H9 (cell line): ENCODE measurements around the gene MRPL21. TPM values are rescaled to one million over a fixed set of nuclear protein-coding genes. Genes with fewer than 3 reads are reported as not detected.

ENCODE experiments used
- DNase-seq: peaks from one replicate; pipeline ENCODE4 v3.0.0-alpha.2; 2017
- H2AFZ ChIP-seq: one replicate; pipeline ENCODE4 v1.6.1; 2013; ENCODE audit warnings: mild to moderate bottlenecking, low read length, control low read depth, moderate library complexity
- H2AK5ac ChIP-seq: 2 replicates; pipeline ENCODE4 v1.6.1; 2013; ENCODE audit warnings: low read length, control low read depth, mixed read lengths; ENCODE audit not compliant: insufficient read length
- H2BK120ac ChIP-seq: one replicate; pipeline ENCODE4 v1.6.1; 2013; ENCODE audit warnings: low read depth, mild to moderate bottlenecking, low read length, control low read depth, inconsistent platforms; ENCODE audit not compliant: poor library complexity, severe bottlenecking
- H2BK12ac ChIP-seq: 2 replicates; pipeline ENCODE4 v1.6.1; 2013; ENCODE audit warnings: low read length, control low read depth, mixed read lengths, low read depth; ENCODE audit not compliant: insufficient read length
- H2BK15ac ChIP-seq: 2 replicates; pipeline ENCODE4 v1.6.1; 2013; ENCODE audit warnings: low read depth, low read length, control low read depth
- H2BK20ac ChIP-seq: one replicate; pipeline ENCODE4 v1.6.1; 2013; ENCODE audit warnings: low read depth, mild to moderate bottlenecking, low read length, control low read depth, inconsistent platforms; ENCODE audit not compliant: poor library complexity, severe bottlenecking
- H2BK5ac ChIP-seq: 2 replicates; pipeline ENCODE4 v1.6.1; 2013; ENCODE audit warnings: low read length, control low read depth, mixed read lengths; ENCODE audit not compliant: insufficient read length
- H3K14ac ChIP-seq: 2 replicates; pipeline ENCODE4 v1.6.1; 2013; ENCODE audit warnings: low read length, control low read depth; ENCODE audit not compliant: insufficient read depth
- H3K18ac ChIP-seq: 2 replicates; pipeline ENCODE4 v1.6.1; 2013; ENCODE audit warnings: low read depth, mild to moderate bottlenecking, mixed read lengths, low read length, control low read depth; ENCODE audit not compliant: insufficient read length
- H3K23ac ChIP-seq: 2 replicates; pipeline ENCODE4 v1.6.1; 2013; ENCODE audit warnings: low read length, control low read depth, mixed read lengths, low read depth; ENCODE audit not compliant: insufficient read length
- H3K23me2 ChIP-seq: 2 replicates; pipeline ENCODE4 v1.6.1; 2013; ENCODE audit warnings: low read depth, mild to moderate bottlenecking, mixed read lengths, low read length, control low read depth; ENCODE audit not compliant: insufficient read length, poor library complexity, severe bottlenecking
- H3K27ac ChIP-seq: 2 replicates; pipeline ENCODE4 v1.5.1; 2013; ENCODE audit warnings: low read length, control low read depth, mixed read lengths, low read depth; ENCODE audit not compliant: insufficient read length
- H3K27me3 ChIP-seq: 2 replicates; pipeline ENCODE4 v1.6.1; 2013; ENCODE audit warnings: low read length, control low read depth, inconsistent platforms; ENCODE audit not compliant: insufficient read depth
- H3K4ac ChIP-seq: 2 replicates; pipeline ENCODE4 v1.6.1; 2013; ENCODE audit warnings: low read depth, mild to moderate bottlenecking, control low read depth, inconsistent platforms, low read length, moderate library complexity
- H3K4me1 ChIP-seq: 2 replicates; pipeline ENCODE4 v1.6.1; 2013; ENCODE audit warnings: low read length, control low read depth, inconsistent platforms; ENCODE audit not compliant: insufficient read depth
- H3K4me2 ChIP-seq: 2 replicates; pipeline ENCODE4 v1.6.1; 2013; ENCODE audit warnings: low read length, control low read depth, mixed read lengths; ENCODE audit not compliant: insufficient read length, insufficient read depth
- H3K56ac ChIP-seq: 2 replicates; pipeline ENCODE4 v1.6.1; 2013; ENCODE audit warnings: low read depth, mild to moderate bottlenecking, mixed read lengths, low read length, control low read depth; ENCODE audit not compliant: insufficient read length
- H3K79me1 ChIP-seq: 2 replicates; pipeline ENCODE4 v1.6.1; 2013; ENCODE audit warnings: low read depth, mild to moderate bottlenecking, moderate library complexity, low read length, control low read depth, inconsistent platforms; ENCODE audit not compliant: insufficient read depth, poor library complexity, severe bottlenecking
- H3K79me2 ChIP-seq: 2 replicates; pipeline ENCODE4 v1.6.1; 2013; ENCODE audit warnings: low read length, control low read depth, inconsistent platforms; ENCODE audit not compliant: insufficient read depth
- H3K9ac ChIP-seq: 2 replicates; pipeline ENCODE4 v1.6.1; 2013; ENCODE audit warnings: low read length, control low read depth, mixed read lengths; ENCODE audit not compliant: insufficient read length; ENCODE audit errors: extremely low read depth
- H3K9me3 ChIP-seq: one replicate; pipeline ENCODE4 v1.6.1; 2013; ENCODE audit warnings: low read depth, low read length, inconsistent platforms; ENCODE audit not compliant: control insufficient read depth
- H3T11ph ChIP-seq: one replicate; pipeline ENCODE4 v1.6.1; 2013; ENCODE audit warnings: mild to moderate bottlenecking, low read length, control low read depth, inconsistent platforms
- H4K20me1 ChIP-seq: one replicate; pipeline ENCODE4 v1.6.1; 2013; ENCODE audit not compliant: control insufficient read depth, insufficient read length, insufficient read depth
- H4K5ac ChIP-seq: 2 replicates; pipeline ENCODE4 v1.6.1; 2013; ENCODE audit warnings: low read depth, mild to moderate bottlenecking, mixed read lengths, low read length, control low read depth; ENCODE audit not compliant: insufficient read length
- H4K8ac ChIP-seq: replicated peaks from 2 replicates; pipeline ENCODE4 v1.6.1; 2013; ENCODE audit warnings: low read length, control low read depth, mixed read lengths, low read depth; ENCODE audit not compliant: insufficient read length
- H4K91ac ChIP-seq: 2 replicates; pipeline ENCODE4 v1.6.1; 2013; ENCODE audit warnings: low read depth, mild to moderate bottlenecking, moderate library complexity, mixed read lengths, low read length, control low read depth; ENCODE audit not compliant: insufficient read length
- H3K27ac Mint-ChIP-seq, 3 experiments: 2 replicates in 2 of 3; 3 replicates in 1 of 3; pipeline ENCODE4 v1.8.0; 2020 to 2021; ENCODE audit warnings: mixed read lengths in 3 of 3, mild to moderate bottlenecking in 1 of 3, moderate library complexity in 1 of 3
- H3K27me3 Mint-ChIP-seq: 2 replicates; pipeline ENCODE4 v1.8.0; 2021; ENCODE audit warnings: low read depth, mild to moderate bottlenecking, moderate library complexity, mixed read lengths
- H3K36me3 Mint-ChIP-seq, 3 experiments: 2 replicates in 2 of 3; 3 replicates in 1 of 3; pipeline ENCODE4 v1.8.0; 2020 to 2021; ENCODE audit warnings: low read depth in 3 of 3, mixed read lengths in 3 of 3; ENCODE audit not compliant: insufficient read depth in 1 of 3
- H3K4me1 Mint-ChIP-seq, 2 experiments: 2 replicates each; pipeline ENCODE4 v1.8.0; 2020; ENCODE audit warnings: mixed read lengths in 2 of 2
- H3K4me3 Mint-ChIP-seq, 2 experiments: 2 replicates in 1 of 2; 3 replicates in 1 of 2; pipeline ENCODE4 v1.8.0; 2020 to 2021; ENCODE audit warnings: mild to moderate bottlenecking in 2 of 2, mixed read lengths in 2 of 2, moderate library complexity in 1 of 2
- H3K9me3 Mint-ChIP-seq, 2 experiments: 2 replicates in 1 of 2; 3 replicates in 1 of 2; pipeline ENCODE4 v1.8.0; 2020; ENCODE audit warnings: mild to moderate bottlenecking in 2 of 2, mixed read lengths in 2 of 2, moderate library complexity in 1 of 2
- CTCF ChIP-seq: fragments of 200-600 bp; sonication (generic); conservative IDR thresholded peaks from 3 replicates; pipeline ENCODE4 v1.8.0; 2021; ENCODE audit warnings: antibody characterized with exemption, mild to moderate bottlenecking
- WGBS: extraction: QIAGEN DNeasy Blood & Tissue Kit; methylation state at CpG from one replicate; pipeline ENCODE4 v1.1.7; 2013; ENCODE audit warnings: missing lambda C conversion rate, low lambda C conversion rate, mixed read lengths; ENCODE audit not compliant: insufficient read length; ENCODE audit errors: extremely low coverage; 5-methylcytosine and 5-hydroxymethylcytosine counted together
- total RNA-seq: library from RNA; stranded (reverse); gene quantifications from 2 replicates; pipeline ENCODE4 v1.2.1, GENCODE V29; 2021

MRPL21 gene
- total RNA-seq, 1 experiment from 2014 or later = 91.5 TPM

GRCh38 chr11:68923614-68924013 lies 20.0 kb upstream of the MRPL21 start:
- no peak overlapping the region for H3K23ac ChIP-seq
- H2BK120ac ChIP-seq = no peak overlapping the region
- H2AK5ac ChIP-seq = no peak overlapping the region
- no peak for DNase-seq
- Mint-ChIP-seq H3K27me3 (no peaks in the 10 kb centered on the region; the same call in 1 of the 2 replicates), H3K27ac (no peak overlapping the region), H3K4me1 (no peaks in the 10 kb centered on the region), H3K9me3 (peaks cover 20% of the 10 kb centered on the region in 2 experiments), H3K36me3 (peaks cover 54 to 90% (median 86%) of the 10 kb centered on the region in 3 experiments), H3K4me3 (no peak overlapping the region)
- peaks cover 5% of the 10 kb centered on the region for H3K9me3 ChIP-seq
- H2AFZ ChIP-seq = no peak overlapping the region
- H3K27ac ChIP-seq = no peak overlapping the region
- no peak overlapping the region for H4K5ac ChIP-seq
- no peak overlapping the region for H4K8ac ChIP-seq
- no peak overlapping the region for H2BK20ac ChIP-seq
- H3K4ac ChIP-seq = no peak overlapping the region
- H3K9ac ChIP-seq = no peak overlapping the region
- H3K4me2 ChIP-seq = no peak overlapping the region
- H2BK12ac ChIP-seq = no peak overlapping the region
- no CpG with 5 or more reads among the region's 3 CpGs for WGBS
- H2BK5ac ChIP-seq = no peak overlapping the region
- no peaks in the 10 kb centered on the region for H4K20me1 ChIP-seq
- no peaks in the 10 kb centered on the region for H3K79me1 ChIP-seq
- TF ChIP-seq CTCF = no peak
- no peak overlapping the region for H3K18ac ChIP-seq
- no peak overlapping the region for H4K91ac ChIP-seq
- no peaks in the 10 kb centered on the region; the same call in 1 of the 2 replicates for H3K79me2 ChIP-seq
- H3K56ac ChIP-seq = no peak overlapping the region
- H3T11ph ChIP-seq = no peak overlapping the region
- H3K27me3 ChIP-seq = no peaks in the 10 kb centered on the region
- no peaks in the 10 kb centered on the region for H3K23me2 ChIP-seq
- no peak overlapping the region for H2BK15ac ChIP-seq
- H3K4me1 ChIP-seq = no peaks in the 10 kb centered on the region
- no peak overlapping the region for H3K14ac ChIP-seq
